SH-SY5Y (cell line): ENCODE results near the gene TMEM38B.

Source experiments
- GATA2 ChIP-seq: IDR thresholded peaks from 2 replicates; pipeline ENCODE4 v1.6.1; 2011; ENCODE audit warnings: mild to moderate bottlenecking, low read depth, low read length
- GATA3 ChIP-seq: IDR thresholded peaks from 2 replicates; pipeline ENCODE4 v1.6.1; 2011; ENCODE audit warnings: low read depth, mild to moderate bottlenecking, low read length, moderate library complexity

Gene TMEM38B, protein sequence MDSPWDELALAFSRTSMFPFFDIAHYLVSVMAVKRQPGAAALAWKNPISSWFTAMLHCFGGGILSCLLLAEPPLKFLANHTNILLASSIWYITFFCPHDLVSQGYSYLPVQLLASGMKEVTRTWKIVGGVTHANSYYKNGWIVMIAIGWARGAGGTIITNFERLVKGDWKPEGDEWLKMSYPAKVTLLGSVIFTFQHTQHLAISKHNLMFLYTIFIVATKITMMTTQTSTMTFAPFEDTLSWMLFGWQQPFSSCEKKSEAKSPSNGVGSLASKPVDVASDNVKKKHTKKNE

DNA sequence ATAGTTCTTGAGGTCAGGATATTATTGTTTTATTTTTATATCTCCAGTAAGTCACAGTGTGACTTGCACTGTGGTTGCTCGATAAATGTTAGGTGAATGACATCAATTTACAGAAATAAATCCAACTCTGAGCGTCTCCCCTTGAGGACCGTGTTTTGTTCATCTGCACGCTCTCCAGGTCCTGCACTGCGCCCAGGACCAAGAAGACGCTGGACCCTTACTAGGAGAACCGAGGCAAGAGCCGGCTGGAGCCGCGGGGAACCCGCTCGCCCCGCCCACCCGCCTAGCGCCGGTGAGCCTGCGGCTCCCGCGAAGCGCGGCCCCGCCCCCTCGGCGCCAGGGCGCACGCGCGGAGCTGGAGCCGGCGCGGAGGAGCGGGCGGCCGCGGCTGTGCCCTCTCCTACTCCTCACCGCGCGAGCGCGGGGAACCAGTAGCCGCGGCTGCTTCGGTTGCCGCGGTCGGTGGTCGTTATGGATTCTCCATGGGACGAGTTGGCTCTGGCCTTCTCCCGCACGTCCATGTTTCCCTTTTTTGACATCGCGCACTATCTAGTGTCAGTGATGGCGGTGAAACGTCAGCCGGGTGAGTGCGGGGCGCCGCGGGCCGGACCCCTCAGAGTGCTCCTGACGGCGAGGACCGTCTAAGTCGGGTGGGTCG, at the start of gene TMEM38B:
Gene TMEM38B (plus strand): TSS at position 352 of the 658 bp plus-strand sequence. CDS start 120 bp downstream, at position 472.
- TF ChIP-seq GATA3 (no peak), GATA2 (no peak)

DNA sequence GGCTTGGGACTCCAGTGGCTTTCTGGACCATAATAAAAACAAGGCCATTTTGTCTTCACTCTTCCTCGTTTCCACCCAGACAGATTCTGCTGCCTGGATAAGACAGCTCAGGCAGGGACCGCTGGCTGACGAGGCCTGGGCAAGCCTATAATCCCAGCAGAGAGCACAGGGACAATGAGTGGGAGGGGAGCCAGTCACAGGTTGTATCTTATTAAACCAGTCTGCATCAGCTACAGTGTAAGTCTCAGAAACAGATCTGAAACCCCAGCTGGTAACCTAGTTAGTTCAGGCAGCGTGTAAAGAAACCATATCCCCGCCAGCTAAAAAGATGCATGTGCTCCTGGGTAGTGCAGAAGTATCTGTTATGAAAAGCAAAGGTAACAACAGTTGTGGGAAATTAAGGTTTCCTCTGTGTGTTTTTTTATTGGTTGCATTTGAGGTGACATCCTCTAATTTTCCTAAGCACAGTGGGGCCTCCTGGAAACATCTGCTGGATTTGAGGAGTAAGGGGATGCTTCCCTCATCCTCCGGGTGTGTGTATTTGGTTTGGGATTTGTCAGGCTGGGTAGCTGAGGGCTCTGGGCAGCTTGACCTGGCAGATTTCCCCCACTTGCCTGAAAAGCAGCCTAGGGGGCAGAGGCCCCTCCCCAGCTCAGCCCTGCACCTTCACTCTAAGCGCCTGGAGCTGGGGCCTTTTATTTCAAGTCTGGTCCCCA, 47.3 kb upstream of the TMEM38B start:
- TF ChIP-seq GATA2 (no peak), GATA3 (no peak)

DNA sequence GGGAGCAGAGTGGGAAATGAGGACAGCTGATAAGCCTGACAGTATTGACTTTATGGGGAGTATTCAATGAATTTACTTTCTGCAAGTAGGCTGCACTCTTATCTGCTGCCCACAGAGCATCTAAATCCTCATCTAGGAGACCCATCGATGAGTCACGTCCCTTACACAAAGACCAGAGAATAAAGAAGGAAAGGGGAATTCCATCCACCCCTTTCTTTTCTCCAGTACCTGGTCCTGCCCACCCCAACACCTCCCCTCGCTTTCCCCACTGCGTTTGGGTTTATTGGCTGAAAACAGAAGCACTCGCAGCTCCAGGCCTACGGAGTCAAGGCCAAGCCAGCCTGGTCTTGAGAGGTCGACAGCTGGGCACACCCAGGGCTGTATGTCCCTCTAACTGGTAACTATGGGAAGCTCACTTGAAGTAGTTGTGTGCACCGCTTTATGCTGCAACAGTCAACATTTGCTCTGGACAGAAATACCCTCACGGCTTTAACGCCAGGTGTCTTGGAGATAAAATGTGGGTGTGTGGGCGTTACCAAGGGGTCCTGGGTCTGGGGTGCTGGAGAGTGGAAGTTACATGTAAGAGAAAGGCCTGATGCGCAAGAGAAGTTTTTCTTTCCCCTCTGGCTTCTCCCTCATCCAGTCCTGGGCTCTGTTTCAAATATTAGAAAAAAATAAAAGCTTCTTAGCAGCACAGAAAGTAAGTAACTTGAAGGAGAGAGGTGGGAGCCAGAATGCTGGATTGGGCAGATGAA, 46.6 kb upstream of the TMEM38B start:
- TF ChIP-seq GATA2 (no peak), GATA3 (no peak)

DNA sequence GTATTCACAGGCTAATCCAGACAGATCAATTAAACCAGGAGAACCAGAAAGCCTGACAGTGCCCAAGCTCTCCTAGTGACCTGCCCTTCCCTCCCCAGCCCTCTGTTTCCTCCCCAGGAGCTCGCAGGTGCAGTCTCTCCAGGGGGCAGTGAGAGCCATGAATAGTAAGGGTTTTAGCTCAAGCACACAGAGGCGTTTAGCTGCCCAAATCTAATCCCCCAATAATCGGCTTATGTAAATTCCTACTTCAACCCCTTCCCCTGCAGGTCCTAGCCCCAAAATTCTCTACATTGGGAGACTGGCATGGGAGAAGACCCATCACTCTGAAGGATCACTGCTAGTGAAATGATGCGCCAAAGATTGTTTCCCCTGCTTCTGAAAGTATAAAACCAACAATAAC, 42.5 kb upstream of the TMEM38B start:
- TF ChIP-seq GATA2 (no peak), GATA3 (no peak)

DNA sequence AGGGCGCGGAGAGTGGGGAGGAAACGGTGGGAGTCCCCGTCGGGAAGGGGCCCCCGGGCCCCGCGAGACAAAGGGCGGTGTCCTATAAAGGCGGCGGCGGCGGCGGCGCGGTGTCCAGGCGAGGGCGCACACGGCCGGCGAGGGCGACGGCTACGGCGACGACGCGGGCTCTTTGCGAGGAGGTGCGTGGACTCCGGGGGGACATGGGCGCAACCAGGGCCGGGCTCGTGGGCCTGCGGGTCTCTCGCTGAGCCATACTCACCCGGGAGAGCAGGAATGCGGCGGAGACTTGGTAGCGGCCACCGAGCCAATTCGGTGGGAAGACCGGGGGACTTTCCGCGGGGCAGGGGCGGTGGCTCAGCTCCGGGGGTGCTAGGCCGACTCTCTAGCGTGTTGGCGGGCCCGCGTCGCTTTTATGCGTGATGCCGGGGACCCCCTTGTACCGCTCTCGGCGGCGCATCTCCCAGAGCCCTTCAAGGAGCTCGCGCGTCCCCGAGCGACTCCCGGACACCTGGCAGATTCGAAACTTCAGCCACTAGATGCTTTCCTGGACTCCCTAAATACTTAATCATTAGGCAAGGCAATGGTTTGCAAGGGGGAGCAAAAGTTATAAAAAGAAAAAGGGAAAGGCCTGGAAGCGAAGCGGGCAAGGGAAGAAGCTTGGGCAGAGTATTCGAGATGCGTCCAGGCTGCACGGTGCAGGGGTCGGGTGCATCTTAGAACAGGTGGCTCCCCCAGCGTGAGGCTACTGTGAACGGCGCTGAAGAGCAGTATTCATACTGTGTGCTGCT, 38.0 kb upstream of the TMEM38B start:
- TF ChIP-seq GATA3: no peak
- no peak for TF ChIP-seq GATA2

DNA sequence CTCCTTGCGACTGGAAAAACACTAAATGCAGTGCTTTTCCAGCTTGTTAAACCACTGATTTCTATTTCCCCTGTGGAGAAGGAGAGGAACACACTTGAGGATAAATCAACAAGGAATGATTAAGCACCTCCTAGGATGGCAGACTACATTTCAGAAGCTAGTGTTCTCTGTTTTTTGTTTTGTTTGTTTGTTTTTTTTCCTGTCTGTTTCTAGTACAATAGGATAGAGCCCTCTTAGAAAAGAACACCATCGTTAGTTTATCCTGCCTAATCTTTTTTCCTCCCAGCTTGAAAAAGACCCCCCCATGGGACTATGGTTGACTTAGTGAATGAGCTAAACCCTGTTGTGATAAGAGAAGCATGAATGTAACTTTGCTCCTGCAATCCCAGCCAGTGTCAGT, 36.0 kb upstream of the TMEM38B start:
- TF ChIP-seq GATA2 (no peak), GATA3 (no peak)

DNA sequence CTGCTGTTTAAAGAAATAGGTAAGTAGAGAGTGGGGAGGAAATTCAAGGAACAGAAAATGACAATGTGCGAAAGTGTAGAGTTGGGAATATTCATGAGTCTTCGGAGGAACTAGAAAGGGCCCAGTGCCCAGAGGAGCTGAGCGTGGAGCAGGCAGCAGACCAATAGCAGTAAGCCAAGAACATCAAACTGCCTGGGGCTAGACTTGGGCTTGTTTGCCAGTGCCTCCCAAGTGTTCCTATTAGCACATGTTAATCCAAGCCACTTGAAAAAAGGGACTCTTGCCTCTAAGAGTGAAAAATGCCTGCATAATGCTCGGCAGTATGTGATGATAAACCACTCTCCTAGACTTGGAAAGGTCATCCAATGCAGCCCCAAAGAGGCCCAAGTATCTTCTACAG, 33.3 kb upstream of the TMEM38B start:
- no peak for TF ChIP-seq GATA2
- no peak for TF ChIP-seq GATA3

DNA sequence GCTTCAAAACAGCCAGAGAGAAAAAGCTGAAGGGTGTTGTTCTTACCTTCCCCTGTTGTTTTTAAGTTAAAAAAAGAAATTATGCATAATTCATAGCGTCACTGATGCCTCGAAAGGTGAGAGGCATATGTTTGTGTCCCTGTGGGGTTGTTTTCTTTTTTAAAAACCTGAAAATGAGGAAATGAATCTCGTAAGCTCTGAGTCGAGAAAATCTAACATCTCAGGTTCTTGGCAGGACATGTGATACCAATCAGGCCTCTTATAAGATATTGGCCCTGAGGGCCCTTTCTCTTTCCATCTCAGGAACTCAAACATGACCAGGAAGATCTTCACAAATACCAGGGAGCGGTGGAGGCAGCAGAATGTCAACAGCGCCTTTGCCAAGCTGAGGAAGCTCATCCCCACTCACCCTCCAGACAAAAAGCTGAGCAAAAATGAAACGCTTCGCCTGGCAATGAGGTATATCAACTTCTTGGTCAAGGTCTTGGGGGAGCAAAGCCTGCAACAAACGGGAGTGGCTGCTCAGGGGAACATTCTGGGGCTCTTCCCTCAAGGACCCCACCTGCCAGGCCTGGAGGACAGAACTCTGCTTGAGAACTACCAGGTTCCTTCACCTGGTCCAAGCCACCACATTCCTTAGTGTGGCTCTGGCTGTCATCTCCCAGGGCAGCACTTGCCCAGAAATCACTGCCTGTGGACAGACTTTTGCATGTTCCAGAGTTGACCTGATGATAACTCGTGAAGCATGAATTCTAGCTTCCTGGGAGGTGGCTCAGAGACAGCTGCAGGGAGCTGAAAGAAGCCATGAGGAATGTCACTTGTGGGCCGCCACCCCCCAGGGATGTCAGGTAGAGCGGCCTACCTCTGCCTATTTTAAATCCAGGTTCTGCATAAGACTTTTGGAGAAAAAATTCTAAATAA, 31.9 kb upstream of the TMEM38B start, which contains the start of gene TAL2:
Gene TAL2 (plus strand): TSS at position 274 of the 921 bp plus-strand sequence. CDS start 40 bp downstream, at position 314.
- no peak for TF ChIP-seq GATA3
- no peak for TF ChIP-seq GATA2

DNA sequence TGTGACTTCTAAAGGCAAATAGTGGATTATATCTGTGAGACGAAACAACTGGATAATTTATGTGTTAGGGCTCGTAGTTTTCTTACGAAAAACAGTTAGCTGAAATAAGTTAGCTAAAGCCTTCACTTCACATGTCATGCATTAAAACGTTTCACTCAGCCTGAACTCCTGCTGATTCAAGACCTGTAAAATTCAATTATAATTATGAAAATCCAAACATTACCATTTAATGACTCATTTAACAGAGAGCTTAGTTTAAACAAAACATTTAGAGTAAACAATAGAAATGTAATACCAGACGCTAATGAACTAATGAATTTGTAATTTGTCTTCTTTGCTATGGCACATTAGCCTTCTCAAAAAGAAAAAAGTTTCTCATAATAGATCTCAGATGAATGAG, 30.4 kb upstream of the TMEM38B start:
- TF ChIP-seq GATA2 (no peak), GATA3 (no peak)

DNA sequence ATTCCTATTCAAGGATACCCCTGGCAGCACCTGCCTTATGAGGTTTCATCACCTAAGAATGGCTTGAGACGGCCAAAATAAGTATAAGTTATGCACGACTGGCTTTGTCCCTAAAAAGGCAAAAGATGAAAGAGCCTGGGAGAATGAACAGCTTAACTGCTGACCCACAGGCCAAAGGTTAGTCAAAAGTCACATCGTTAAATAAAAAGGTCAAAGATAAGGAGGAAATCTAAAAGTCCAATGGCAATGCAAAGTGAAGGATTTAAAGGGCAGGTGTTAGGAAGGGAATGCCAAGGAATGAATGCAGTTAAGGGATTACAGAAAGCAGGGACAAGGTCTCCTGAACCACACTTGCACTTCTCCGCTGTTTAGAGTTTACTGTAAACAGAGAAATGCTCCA, 26.5 kb upstream of the TMEM38B start:
- no peak for TF ChIP-seq GATA3
- no peak for TF ChIP-seq GATA2

DNA sequence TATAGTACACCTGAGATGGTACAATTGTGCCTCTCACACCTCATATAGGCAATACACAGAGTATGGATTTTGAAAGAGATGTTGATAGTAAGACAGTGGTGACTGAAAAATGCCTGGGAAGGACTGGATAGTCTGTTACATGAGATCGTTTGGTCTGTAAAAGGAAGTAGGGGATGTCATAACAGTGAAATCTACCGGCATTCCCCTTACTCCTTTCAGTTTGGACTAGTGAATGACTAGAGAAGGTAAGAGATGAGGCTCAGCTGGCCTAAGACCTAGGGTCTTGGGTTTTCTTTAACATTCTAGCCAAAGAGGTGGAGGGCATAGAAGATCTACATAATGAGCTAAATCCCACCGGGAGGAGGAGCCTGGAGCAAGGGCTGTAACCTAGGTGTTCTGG, 24.0 kb upstream of the TMEM38B start:
- TF ChIP-seq GATA2 (no peak), GATA3 (no peak)

DNA sequence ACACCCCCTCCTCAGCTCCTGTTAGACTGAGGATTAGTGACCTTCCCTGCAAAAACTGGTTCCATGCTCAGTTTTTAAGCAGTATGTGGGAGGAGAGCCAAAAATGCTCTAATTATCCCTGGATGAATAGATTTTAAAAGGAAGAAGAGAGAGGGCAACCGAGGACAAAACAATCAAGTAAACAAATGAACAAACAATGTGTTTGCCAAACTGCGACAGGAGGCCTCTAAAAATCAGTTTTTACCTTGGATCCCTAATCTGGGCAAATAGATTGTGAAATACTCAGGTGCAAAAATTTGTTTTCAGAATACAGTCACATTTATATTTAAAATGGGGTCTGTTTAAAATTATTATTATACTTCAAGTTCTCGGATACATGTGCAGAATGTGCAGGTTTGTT, 23.6 kb upstream of the TMEM38B start:
- TF ChIP-seq GATA3 (no peak), GATA2 (no peak)
